ENCODE results near the gene KCNH5. TPM values are rescaled to one million over a fixed set of nuclear protein-coding genes. Genes with fewer than 3 reads are reported as not detected.

Gene KCNH5
- total RNA-seq, 1 donor from 2014 or later, result 0.44 TPM

GRCh38 chr14:62745496-62745895, 299.8 kb downstream of the KCNH5 start:
- Mint-ChIP-seq H3K4me3 (no peak overlapping the region), H3K27me3 (ENCODE audit: low read depth) (no peaks in the 10 kb centered on the region), H3K4me1 (no peaks in the 10 kb centered on the region), H3K9me3 (no peaks in the 10 kb centered on the region), H3K36me3 (ENCODE audit: low read depth) (no peaks in the 10 kb centered on the region), H3K27ac (ENCODE audit: unreplicated experiment) (no peak overlapping the region)
- no peak for DNase-seq (ENCODE audit: low read depth, low spot score)
- TF ChIP-seq CTCF (conservative IDR thresholded peaks at IDR 0.05), result no peak

DNA sequence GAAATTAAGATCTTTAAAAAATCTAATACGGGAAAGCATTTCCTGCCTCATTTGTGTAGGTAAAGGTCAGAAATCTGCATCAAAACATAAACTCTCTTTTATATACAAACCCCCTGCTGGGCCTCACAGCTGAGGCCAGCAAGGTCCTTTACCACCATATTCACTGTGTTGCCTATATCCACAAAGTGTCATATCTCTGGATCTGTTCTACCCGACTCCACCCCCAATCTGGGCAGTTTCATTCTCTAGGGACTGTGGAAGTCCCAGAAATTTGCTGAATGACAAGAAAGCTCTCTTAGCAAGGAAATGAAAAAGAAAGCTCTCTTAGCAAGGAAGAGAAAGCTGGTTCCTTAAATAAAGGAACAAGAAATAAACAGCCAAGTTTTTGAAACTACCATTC, 301.7 kb downstream of the KCNH5 start:
- Mint-ChIP-seq H3K4me1 (no peaks in the 10 kb centered on the region), H3K27ac (ENCODE audit: unreplicated experiment) (no peak overlapping the region), H3K36me3 (ENCODE audit: low read depth) (no peaks in the 10 kb centered on the region), H3K27me3 (ENCODE audit: low read depth) (no peaks in the 10 kb centered on the region), H3K4me3 (no peak overlapping the region), H3K9me3 (peaks cover 3% of the 10 kb centered on the region)
- no peak for DNase-seq (ENCODE audit: low read depth, low spot score)
- TF ChIP-seq CTCF (conservative IDR thresholded peaks at IDR 0.05), result no peak

DNA sequence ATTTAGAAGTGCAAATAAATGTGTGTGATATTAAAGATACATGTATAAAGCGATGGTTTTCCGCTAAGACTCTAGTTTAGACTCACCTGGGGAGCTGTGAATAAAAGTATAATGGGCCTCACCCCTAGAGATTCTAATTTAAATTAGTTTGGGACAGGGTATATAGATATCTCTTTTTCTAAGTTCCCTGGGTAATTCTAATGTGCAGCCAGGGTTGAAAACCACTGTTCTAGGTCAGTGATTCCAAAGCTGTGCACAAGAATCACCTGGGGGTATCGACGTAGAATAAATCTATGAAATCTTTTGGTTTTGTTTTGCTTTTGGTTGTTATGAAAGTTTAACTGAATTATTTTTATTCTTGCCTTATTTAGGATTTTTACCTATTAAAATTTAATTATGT, 302.1 kb downstream of the KCNH5 start:
- no peaks in the 10 kb centered on the region for H3K4me1 Mint-ChIP-seq
- no peak for DNase-seq (ENCODE audit: low read depth, low spot score)
- TF ChIP-seq CTCF (conservative IDR thresholded peaks at IDR 0.05), result no peak
- H3K36me3 Mint-ChIP-seq (ENCODE audit: low read depth), result no peaks in the 10 kb centered on the region
- H3K27me3 Mint-ChIP-seq (ENCODE audit: low read depth), result no peaks in the 10 kb centered on the region
- no peak overlapping the region for H3K27ac Mint-ChIP-seq (ENCODE audit: unreplicated experiment)
- H3K9me3 Mint-ChIP-seq, result peaks cover 3% of the 10 kb centered on the region
- no peak overlapping the region for H3K4me3 Mint-ChIP-seq

GRCh38 chr14:62739647-62740046, 305.6 kb downstream of the KCNH5 start:
- no peak for DNase-seq (ENCODE audit: low read depth, low spot score)
- Mint-ChIP-seq H3K9me3 (peaks cover 9% of the 10 kb centered on the region), H3K27ac (ENCODE audit: unreplicated experiment) (no peak overlapping the region), H3K36me3 (ENCODE audit: low read depth) (no peaks in the 10 kb centered on the region), H3K4me3 (no peak overlapping the region), H3K4me1 (no peaks in the 10 kb centered on the region), H3K27me3 (ENCODE audit: low read depth) (no peaks in the 10 kb centered on the region)
- no peak for TF ChIP-seq CTCF (conservative IDR thresholded peaks at IDR 0.05)

DNA sequence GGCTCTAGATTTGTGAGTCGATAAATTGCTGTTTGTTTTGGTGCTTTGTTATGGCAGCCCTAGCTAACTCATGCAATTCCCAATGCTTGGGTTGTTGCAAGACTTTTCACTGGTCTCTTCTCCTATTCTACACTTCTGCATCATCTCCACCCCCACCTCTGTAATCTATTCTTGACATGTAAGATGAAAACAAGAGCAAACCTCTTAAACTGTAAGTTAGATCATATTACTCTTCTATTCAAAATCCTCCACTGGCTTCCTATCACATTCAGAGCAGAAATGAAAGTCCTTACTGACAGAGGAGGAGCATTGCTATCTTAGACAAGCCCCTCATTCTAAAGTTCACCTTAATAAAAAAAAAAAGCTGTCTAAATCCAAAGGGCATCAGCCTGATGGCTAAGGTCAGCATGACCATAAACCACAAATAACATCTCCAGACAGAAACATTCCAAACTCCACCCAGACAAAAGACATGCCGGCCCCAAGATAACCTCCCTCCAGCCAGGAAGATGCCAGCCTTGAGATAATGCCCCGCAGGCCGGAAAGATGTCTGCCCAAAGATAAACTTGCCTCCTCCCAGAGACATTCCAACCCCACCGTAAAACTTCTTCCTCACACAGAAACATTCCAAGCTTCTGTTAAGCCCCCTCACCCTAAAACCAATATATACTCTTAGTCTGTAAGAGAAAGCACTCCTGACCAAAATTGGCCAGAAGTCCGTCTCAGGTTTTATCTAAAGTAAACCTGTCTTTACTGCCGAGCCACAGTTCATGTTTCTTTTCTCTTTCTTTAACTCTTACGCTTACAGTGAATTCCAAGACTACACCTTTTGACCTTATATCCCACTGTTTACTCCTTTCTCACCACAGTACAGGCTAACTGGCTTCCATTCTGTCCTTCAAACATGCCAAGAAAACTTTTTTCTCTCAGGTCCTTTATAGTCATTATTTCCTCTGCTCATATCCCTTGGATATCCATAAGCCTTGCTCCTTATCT, 308.9 kb downstream of the KCNH5 start:
- Mint-ChIP-seq H3K4me1 (no peaks in the 10 kb centered on the region), H3K4me3 (no peak overlapping the region), H3K27me3 (ENCODE audit: low read depth) (no peaks in the 10 kb centered on the region), H3K36me3 (ENCODE audit: low read depth) (no peaks in the 10 kb centered on the region), H3K27ac (ENCODE audit: unreplicated experiment) (no peak overlapping the region), H3K9me3 (peaks cover 9% of the 10 kb centered on the region)
- DNase-seq (ENCODE audit: low read depth, low spot score), result no peak
- TF ChIP-seq CTCF (conservative IDR thresholded peaks at IDR 0.05), result no peak

All from neural crest cell (in vitro differentiated cells).